ENCODE results near the gene GRID1. TPM values are rescaled to one million over a fixed set of nuclear protein-coding genes. Genes with fewer than 3 reads are reported as not detected.

The GRID1 gene
- total and polyA plus RNA-seq, 5 donors = 0.06 to 1.8 (median 0.29) TPM

DNA sequence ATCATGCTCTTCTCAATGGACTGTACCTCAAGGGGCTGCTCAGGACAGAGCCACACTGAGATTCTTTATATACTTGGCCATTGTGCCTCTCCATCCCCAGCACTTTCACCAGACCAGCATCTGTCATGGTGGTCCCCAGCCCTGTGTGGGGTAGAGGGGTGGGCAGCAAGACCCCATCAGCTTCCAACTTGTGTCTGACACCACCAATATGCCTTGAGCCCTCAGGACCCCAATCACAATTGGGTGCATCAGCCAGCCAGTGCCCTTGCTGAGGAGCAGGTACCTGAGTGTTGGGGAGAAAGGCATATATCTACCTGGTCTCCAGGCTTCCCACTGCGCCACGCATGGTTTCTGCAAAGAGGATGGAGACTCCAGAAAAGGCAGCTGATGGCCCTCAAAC lies 56.3 kb downstream of the GRID1 start:
- intact Hi-C loops (cut with DNase I) = no loop called here
- no peaks in the 10 kb centered on the region for H3K4me1 ChIP-seq (ENCODE audit: control insufficient read depth, insufficient read depth, low read length)
- WGBS = 90% methylated on average over 2 of the region's 2 CpGs
- H3K9me3 ChIP-seq (ENCODE audit: control insufficient read depth, low read length) = no peaks in the 10 kb centered on the region
- H3K4me3 ChIP-seq (ENCODE audit: low read length) = no peak overlapping the region
- DNase-seq (no peak), ATAC-seq (no peak)
- H3K27ac ChIP-seq (ENCODE audit: low read length) = no peak overlapping the region
- H3K27me3 ChIP-seq (ENCODE audit: control insufficient read depth, insufficient read depth) = no peaks in the 10 kb centered on the region

DNA sequence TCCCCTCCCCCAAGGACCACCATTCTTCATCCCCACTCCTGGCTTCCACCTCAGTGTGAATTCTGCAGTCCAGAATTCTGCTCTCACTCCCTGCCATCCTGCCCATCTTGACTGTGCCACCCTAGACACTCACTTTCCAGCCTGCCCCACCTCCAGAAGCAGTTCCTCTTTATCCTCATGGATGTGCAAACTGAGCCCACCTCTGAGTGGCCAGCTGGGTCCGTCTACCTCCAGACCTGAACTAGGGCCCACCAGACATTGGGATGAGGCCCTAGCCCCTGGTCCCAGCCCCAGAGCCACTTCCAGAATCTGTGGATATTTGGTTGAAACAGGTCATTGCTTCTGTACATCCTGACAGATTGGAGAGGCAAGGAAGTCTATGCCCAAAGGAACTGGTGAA lies 58.5 kb downstream of the GRID1 start:
- H3K27me3 ChIP-seq (ENCODE audit: control insufficient read depth, insufficient read depth) = no peaks in the 10 kb centered on the region
- H3K4me1 ChIP-seq (ENCODE audit: control insufficient read depth, insufficient read depth, low read length) = no peaks in the 10 kb centered on the region
- H3K9me3 ChIP-seq (ENCODE audit: control insufficient read depth, low read length) = no peaks in the 10 kb centered on the region
- no peak overlapping the region for H3K4me3 ChIP-seq (ENCODE audit: low read length)
- ATAC-seq (no peak), DNase-seq (no peak)
- intact Hi-C loops (cut with DNase I) = no loop called here
- 60% methylated on average over 1 of the region's 1 CpG for WGBS
- H3K27ac ChIP-seq (ENCODE audit: low read length) = no peak overlapping the region

DNA sequence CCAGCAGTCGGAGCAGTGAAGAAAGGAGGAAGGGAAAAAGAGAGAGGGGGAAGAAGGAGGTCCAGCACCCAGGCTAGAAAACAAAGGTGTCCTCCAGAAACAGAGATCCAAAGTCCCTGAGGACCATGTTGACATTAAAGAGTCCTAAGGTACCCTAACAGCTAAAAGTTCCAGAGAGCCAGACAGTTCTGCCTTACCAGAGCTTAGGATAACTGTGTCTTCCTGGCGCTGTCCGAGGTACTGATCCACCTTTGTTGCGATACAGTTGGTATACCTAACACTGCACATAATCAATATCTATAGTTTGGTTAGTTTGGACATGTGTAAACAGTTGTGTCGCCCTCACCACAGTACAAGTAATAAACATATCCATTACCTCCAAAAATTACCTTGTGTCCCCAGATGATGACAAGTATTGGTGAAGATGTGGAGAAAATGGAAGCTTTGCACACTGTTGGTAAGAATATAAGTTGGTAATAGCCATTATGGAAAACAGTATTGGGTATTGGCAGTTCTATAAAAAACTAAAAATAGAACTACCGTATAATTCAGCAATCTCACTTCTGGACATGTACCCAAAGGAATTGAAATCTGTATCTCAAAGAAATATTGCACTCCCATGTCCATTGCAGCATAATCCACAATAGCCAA lies 59.8 kb downstream of the GRID1 start:
- Histone ChIP-seq H3K27me3 (ENCODE audit: control insufficient read depth, insufficient read depth) (no peaks in the 10 kb centered on the region), H3K27ac (ENCODE audit: low read length) (no peak overlapping the region), H3K4me1 (ENCODE audit: control insufficient read depth, insufficient read depth, low read length) (no peaks in the 10 kb centered on the region), H3K9me3 (ENCODE audit: control insufficient read depth, low read length) (no peaks in the 10 kb centered on the region), H3K4me3 (ENCODE audit: low read length) (no peak overlapping the region)
- 31% methylated on average over 6 of the region's 6 CpGs for WGBS
- no peak for DNase-seq
- intact Hi-C loops (cut with DNase I) = no loop called here
- no peak for ATAC-seq

DNA sequence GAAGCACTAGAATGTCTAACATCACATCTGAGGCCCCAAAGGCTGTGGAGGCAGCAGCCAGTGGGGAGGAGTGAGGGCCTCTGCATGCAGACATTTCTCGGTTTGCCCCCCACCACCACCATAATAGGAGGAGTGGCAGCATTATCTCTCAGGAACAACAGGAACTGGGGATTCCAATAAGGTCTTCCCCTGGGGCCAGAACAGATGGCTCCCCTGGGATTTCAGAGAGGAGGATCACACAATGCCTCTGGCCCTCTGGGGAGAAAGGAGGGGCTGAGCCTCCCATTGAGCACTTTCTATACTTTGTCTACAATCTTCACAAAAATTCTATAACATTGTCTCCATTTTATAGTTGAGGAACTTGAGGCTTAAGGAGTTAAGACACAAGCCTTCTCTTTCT lies 61.1 kb downstream of the GRID1 start:
- Histone ChIP-seq H3K4me3 (ENCODE audit: low read length) (no peak overlapping the region), H3K9me3 (ENCODE audit: control insufficient read depth, low read length) (no peaks in the 10 kb centered on the region), H3K4me1 (ENCODE audit: control insufficient read depth, insufficient read depth, low read length) (no peaks in the 10 kb centered on the region), H3K27me3 (ENCODE audit: control insufficient read depth, insufficient read depth) (no peaks in the 10 kb centered on the region), H3K27ac (ENCODE audit: low read length) (no peak overlapping the region)
- DNase-seq = no peak
- intact Hi-C loops (cut with DNase I) = no loop called here
- no peak for ATAC-seq
- WGBS = 54% methylated on average over 1 of the region's 1 CpG

DNA sequence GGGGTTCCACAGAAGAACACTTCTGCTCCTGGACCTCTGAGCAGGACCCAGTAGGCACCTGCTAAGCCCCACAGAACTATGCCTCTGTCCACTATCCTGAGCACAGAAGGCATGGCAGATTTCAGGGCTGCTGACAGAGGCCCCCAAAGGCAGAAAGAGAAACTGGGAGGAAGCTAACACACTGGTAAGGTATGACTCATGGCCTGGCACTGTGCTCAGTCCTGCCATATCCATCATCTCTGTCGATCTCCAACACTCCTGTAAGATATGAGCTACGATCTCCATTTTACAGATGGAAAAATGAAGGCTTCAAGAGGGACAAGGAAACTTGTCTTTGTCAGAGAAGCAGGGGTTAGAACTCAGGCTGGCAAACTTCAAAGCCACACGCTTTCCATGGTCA lies 62.2 kb downstream of the GRID1 start:
- intact Hi-C loops (cut with DNase I) = no loop called here
- Histone ChIP-seq H3K27me3 (ENCODE audit: control insufficient read depth, insufficient read depth) (no peaks in the 10 kb centered on the region), H3K9me3 (ENCODE audit: control insufficient read depth, low read length) (no peaks in the 10 kb centered on the region), H3K27ac (ENCODE audit: low read length) (no peak overlapping the region), H3K4me3 (ENCODE audit: low read length) (no peak overlapping the region), H3K4me1 (ENCODE audit: control insufficient read depth, insufficient read depth, low read length) (no peaks in the 10 kb centered on the region)
- no peak for ATAC-seq
- DNase-seq = no peak
- WGBS = 75% methylated on average over 3 of the region's 3 CpGs

DNA sequence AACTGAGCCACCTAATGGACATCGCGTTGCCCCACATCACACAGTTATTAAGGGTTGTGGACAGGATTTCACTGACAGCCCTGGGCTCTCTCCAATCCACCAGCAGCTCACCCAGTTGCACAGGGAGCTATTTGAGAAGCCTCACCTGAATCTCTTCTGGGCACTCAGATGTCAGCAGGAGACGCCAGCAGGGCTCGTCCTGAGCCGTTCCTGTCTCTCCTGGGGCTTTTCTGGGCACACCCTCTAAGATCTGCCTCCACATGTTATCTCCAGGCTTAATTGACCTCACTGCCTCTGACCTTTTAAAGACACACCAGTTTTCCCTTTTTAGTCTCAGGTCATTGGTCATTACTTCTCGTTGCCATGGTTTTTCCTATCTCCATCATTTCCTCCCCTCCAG lies 63.0 kb downstream of the GRID1 start:
- no peak overlapping the region for H3K27ac ChIP-seq (ENCODE audit: low read length)
- ATAC-seq (no peak), DNase-seq (no peak)
- H3K4me1 ChIP-seq (ENCODE audit: control insufficient read depth, insufficient read depth, low read length) = no peaks in the 10 kb centered on the region
- no peaks in the 10 kb centered on the region for H3K9me3 ChIP-seq (ENCODE audit: control insufficient read depth, low read length)
- no peaks in the 10 kb centered on the region for H3K27me3 ChIP-seq (ENCODE audit: control insufficient read depth, insufficient read depth)
- WGBS = 61% methylated on average over 6 of the region's 6 CpGs
- intact Hi-C loops (cut with DNase I) = no loop called here
- H3K4me3 ChIP-seq (ENCODE audit: low read length) = no peak overlapping the region

DNA sequence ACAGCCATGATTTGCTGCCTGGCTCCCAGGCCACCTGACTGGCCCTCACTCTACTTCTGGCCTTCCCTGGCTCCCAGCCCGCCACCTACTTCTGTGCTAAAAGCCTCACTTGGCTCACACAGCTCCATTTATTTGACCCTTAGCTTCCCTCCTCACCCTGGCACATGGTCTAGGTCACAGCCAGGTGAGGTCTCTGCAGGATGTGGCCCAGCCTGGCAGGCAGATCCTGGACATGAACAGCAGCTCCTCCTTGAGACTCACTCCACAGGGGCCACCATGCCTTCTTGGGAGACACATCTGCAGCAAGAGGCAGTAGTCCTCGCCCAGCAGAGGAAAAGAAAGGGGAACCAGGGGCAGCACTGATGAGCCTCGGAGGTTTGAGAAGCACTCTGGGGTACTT lies 64.6 kb downstream of the GRID1 start:
- Histone ChIP-seq H3K4me3 (ENCODE audit: low read length) (no peak overlapping the region), H3K9me3 (ENCODE audit: control insufficient read depth, low read length) (no peaks in the 10 kb centered on the region), H3K4me1 (ENCODE audit: control insufficient read depth, insufficient read depth, low read length) (no peaks in the 10 kb centered on the region), H3K27ac (ENCODE audit: low read length) (no peak overlapping the region), H3K27me3 (ENCODE audit: control insufficient read depth, insufficient read depth) (no peaks in the 10 kb centered on the region)
- no peak for DNase-seq
- no peak for ATAC-seq
- intact Hi-C loops (cut with DNase I) = no loop called here
- 63% methylated on average over 3 of the region's 3 CpGs for WGBS

DNA sequence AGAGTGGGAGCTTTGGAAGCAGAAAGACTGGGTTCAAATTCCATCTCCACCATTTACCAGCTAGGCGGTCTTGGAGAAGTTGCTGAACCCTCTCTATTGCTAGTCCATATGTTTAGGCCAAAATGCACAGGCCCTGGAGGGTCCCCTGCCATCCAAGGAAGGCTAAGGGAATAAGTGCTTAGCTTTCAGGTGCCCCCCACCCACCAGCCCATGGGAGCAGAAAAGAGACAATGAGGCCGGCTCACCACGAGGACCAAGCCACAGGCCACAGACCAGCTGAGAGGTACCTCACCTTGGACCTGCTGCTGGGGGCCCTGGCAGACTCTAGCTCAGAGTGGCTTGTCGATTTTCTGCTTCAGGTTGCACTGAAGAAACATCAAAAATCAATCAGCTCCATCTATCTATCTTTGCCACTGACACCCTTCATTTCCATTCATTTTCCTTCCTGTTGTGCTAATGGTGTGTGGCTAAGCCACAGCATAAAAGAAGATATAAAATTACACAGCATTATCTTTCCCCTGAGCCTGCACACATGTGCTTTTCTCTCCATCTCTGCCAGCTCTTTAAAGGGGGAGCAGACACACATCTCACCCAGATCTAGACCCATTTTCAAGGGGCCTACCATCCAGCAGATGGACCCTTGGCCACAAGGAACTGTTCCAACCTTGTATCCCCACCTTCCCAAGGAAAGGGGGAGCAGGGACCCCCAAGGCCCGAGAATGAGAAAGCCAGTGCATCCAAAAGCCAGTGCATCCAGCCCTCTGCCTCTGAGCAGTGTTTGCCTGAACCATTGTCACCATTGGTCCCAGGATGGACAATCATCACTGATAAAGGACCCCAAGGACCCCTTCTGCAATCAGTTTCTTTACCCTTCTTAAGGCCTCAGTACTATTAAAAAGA lies 65.4 kb downstream of the GRID1 start:
- no peaks in the 10 kb centered on the region for H3K4me1 ChIP-seq (ENCODE audit: control insufficient read depth, insufficient read depth, low read length)
- WGBS = 77% methylated on average over 5 of the region's 5 CpGs
- DNase-seq (no peak), ATAC-seq (no peak)
- H3K27me3 ChIP-seq (ENCODE audit: control insufficient read depth, insufficient read depth) = no peaks in the 10 kb centered on the region
- no peak overlapping the region for H3K4me3 ChIP-seq (ENCODE audit: low read length)
- H3K27ac ChIP-seq (ENCODE audit: low read length) = no peak overlapping the region
- intact Hi-C loops (cut with DNase I) = no loop called here
- no peaks in the 10 kb centered on the region for H3K9me3 ChIP-seq (ENCODE audit: control insufficient read depth, low read length)

DNA sequence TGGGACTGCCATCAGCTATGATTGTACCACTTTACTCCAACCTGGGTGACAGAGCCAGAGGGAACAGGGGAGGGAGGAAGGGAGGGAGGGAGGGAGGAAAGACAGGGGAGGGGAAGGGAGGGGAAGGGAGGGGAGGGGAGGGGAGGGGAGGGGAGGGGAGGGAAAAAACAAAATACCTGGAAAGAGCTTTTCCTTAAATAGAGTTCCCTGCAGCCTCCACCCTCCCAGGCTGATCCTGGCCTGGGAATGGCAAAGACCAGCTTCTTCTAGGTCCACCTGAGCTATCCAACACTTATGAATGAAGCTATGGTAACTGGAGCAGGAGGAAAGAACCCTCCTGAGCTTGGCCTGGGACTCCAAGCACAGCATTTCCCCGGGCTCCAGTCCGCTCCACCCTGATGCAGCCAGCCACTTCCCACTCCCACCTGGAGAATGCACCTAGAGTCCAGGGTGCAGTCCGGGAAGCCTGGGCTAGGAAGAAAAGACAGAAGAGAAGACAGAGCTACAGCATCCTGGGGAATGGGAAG lies 66.1 kb downstream of the GRID1 start:
- H3K4me3 ChIP-seq (ENCODE audit: low read length) = no peak overlapping the region
- H3K9me3 ChIP-seq (ENCODE audit: control insufficient read depth, low read length) = no peaks in the 10 kb centered on the region
- no peaks in the 10 kb centered on the region for H3K27me3 ChIP-seq (ENCODE audit: control insufficient read depth, insufficient read depth)
- 83% methylated on average over 3 of the region's 3 CpGs for WGBS
- DNase-seq (no peak), ATAC-seq (no peak)
- intact Hi-C loops (cut with DNase I) = no loop called here
- H3K4me1 ChIP-seq (ENCODE audit: control insufficient read depth, insufficient read depth, low read length) = no peaks in the 10 kb centered on the region
- no peak overlapping the region for H3K27ac ChIP-seq (ENCODE audit: low read length)

DNA sequence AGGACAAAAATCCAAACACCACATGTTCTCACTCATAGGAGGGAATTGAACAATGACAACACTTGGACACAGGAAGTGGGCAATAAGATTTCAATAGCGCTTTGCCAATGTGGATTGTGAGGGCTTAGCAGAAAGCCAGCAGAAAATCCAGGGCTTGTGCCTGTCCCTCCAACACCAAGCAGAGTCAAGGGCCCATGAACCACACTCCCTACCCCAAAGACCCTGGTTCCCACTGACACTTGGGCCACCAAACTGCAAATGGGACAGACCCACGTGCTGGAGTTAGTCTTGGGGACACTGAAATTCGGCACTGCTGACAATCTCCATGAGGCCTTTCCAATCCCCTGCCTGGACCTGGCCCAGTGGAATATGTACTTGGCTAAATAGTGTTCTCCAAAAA lies 67.0 kb downstream of the GRID1 start:
- intact Hi-C loops (cut with DNase I) = no loop called here
- DNase-seq (no peak), ATAC-seq (no peak)
- Histone ChIP-seq H3K27ac (ENCODE audit: low read length) (no peak overlapping the region), H3K27me3 (ENCODE audit: control insufficient read depth, insufficient read depth) (no peaks in the 10 kb centered on the region), H3K4me1 (ENCODE audit: control insufficient read depth, insufficient read depth, low read length) (no peaks in the 10 kb centered on the region), H3K4me3 (ENCODE audit: low read length) (no peak overlapping the region), H3K9me3 (ENCODE audit: control insufficient read depth, low read length) (no peaks in the 10 kb centered on the region)
- WGBS = 83% methylated on average over 3 of the region's 3 CpGs

DNA sequence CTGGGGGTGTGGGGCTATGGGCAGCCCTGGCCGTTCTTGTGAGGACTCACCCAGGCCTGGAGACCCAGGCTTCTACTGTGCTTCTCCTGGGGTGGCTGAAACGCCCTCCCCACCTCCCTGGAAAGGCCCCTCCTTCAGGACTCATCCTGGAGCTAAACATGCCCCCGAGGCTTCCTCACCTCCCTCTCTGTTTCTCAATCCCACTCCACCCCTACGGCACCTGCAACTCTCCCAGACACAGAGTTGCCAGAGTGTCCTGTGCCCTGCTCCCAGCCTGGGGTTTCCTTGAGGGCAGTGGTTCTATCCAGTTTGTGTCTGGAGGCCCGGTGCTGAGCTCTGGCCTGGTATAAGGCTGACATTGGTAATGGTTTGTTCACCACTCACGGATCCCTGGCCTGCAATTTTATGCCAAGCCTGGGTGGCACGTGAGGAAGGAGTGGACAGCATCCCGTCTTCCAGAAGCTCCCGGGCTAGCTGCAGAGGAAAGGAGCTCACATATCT lies 68.0 kb downstream of the GRID1 start:
- no peaks in the 10 kb centered on the region for H3K4me1 ChIP-seq (ENCODE audit: control insufficient read depth, insufficient read depth, low read length)
- no peaks in the 10 kb centered on the region for H3K9me3 ChIP-seq (ENCODE audit: control insufficient read depth, low read length)
- WGBS = 69% methylated on average over 9 of the region's 9 CpGs
- no peak overlapping the region for H3K27ac ChIP-seq (ENCODE audit: low read length)
- H3K27me3 ChIP-seq (ENCODE audit: control insufficient read depth, insufficient read depth) = no peaks in the 10 kb centered on the region
- no peak for ATAC-seq
- intact Hi-C loops (cut with DNase I) = no loop called here
- no peak overlapping the region for H3K4me3 ChIP-seq (ENCODE audit: low read length)
- DNase-seq = no peak
